IPS-NIHi7 (cell line): ENCODE data around the gene G3BP2.
A peak's percentile ranks its signal among the peaks of the same experiment; 100 is the strongest.
"Not testable (repeated sequence)": the region's sequence is repeated elsewhere in the genome, so short reads cannot be mapped to it uniquely, and the experiment has no call there.

Experiments used
- DNase-seq: peaks from one replicate; pipeline ENCODE4 v3.0.0; 2012; ENCODE audit warnings: mixed read lengths; ENCODE audit errors: extremely low spot score

G3BP2 gene

GRCh38 chr4:75683482-75684155 lies 10.4 kb upstream of the G3BP2 start:
- DNase-seq = no peak

- no peak for DNase-seq
These were observed 6.8 kb upstream of the G3BP2 start for GRCh38 chr4:75679876-75680575.

- no peak for DNase-seq
These were observed 5.8 kb upstream of the G3BP2 start for GRCh38 chr4:75678965-75679364.

- no peak for DNase-seq
These were observed 5.3 kb upstream of the G3BP2 start for GRCh38 chr4:75678473-75678872.

GRCh38 chr4:75675004-75675531 lies 1.9 kb upstream of the G3BP2 start:
- no peak for DNase-seq

- no peak for DNase-seq
These were observed 733 bp upstream of the G3BP2 start for GRCh38 chr4:75673959-75674328.

- peak; percentile 27 for DNase-seq
These were observed 667 bp downstream of the G3BP2 start for GRCh38 chr4:75672461-75673026.

- no peak for DNase-seq
These were observed 1.3 kb downstream of the G3BP2 start for GRCh38 chr4:75671802-75672421.

GRCh38 chr4:75668596-75668995 lies 4.6 kb downstream of the G3BP2 start:
- no peak for DNase-seq

GRCh38 chr4:75667636-75668035 lies 5.6 kb downstream of the G3BP2 start:
- DNase-seq = not testable (repeated sequence)

- DNase-seq = no peak
These were observed 6.9 kb downstream of the G3BP2 start for GRCh38 chr4:75666299-75666698.

GRCh38 chr4:75664604-75665003 lies 8.6 kb downstream of the G3BP2 start:
- not testable (repeated sequence) for DNase-seq

- DNase-seq = no peak
These were observed 10.6 kb downstream of the G3BP2 start for GRCh38 chr4:75662626-75663025.

GRCh38 chr4:75660491-75660890 lies 12.7 kb downstream of the G3BP2 start:
- DNase-seq = no peak

GRCh38 chr4:75659512-75660031 lies 13.6 kb downstream of the G3BP2 start:
- no peak for DNase-seq

GRCh38 chr4:75658876-75659275 lies 14.3 kb downstream of the G3BP2 start:
- no peak for DNase-seq

- no peak for DNase-seq
These were observed 17.6 kb downstream of the G3BP2 start for GRCh38 chr4:75655562-75655961.

GRCh38 chr4:75654905-75655304 lies 18.3 kb downstream of the G3BP2 start:
- no peak for DNase-seq

- peak; percentile 49 for DNase-seq
These were observed 19.2 kb downstream of the G3BP2 start for GRCh38 chr4:75653845-75654503.

- no peak for DNase-seq
These were observed 29.1 kb downstream of the G3BP2 start for GRCh38 chr4:75644095-75644494.

- DNase-seq = no peak
These were observed 29.6 kb downstream of the G3BP2 start for GRCh38 chr4:75643651-75644050.
